Lung (tissue), 12 donors: ENCODE data around the gene TBK1. TPM values are rescaled to one million over a fixed set of nuclear protein-coding genes. Genes with fewer than 3 reads are reported as not detected.

ENCODE experiments used
- ATAC-seq: fragments of 200-7000 bp; cut with Tn5 transposase; one replicate; pipeline ENCODE4 v1.9.1; 2020; ENCODE audit warnings: moderate number of reproducible peaks; ENCODE audit not compliant: insufficient read depth, low FRiP score
- DNase-seq, 3 donors: peaks; one replicate each; pipeline ENCODE4 v3.0.0-alpha.2; 2013 to 2017
- H3K27ac ChIP-seq, 2 donors: one replicate each; pipeline ENCODE4 v1.5.1; 2013; ENCODE audit warnings: mild to moderate bottlenecking in 2 of 2, moderate library complexity in 2 of 2, control low read depth in 1 of 2, inconsistent platforms in 1 of 2, low read depth in 1 of 2, low read length in 1 of 2
- H3K27me3 ChIP-seq, 3 donors: one replicate each; pipeline ENCODE4 v1.5.1; 2013; ENCODE audit warnings: low read length in 2 of 3; ENCODE audit not compliant: control insufficient read depth in 3 of 3, insufficient read depth in 3 of 3
- H3K36me3 ChIP-seq, 4 donors: one replicate each; pipeline ENCODE4 v1.5.1; 2013; ENCODE audit warnings: low read length in 4 of 4, mild to moderate bottlenecking in 1 of 4, moderate library complexity in 1 of 4; ENCODE audit not compliant: control insufficient read depth in 4 of 4, insufficient read depth in 4 of 4
- H3K4me1 ChIP-seq, 5 donors: one replicate each; pipeline ENCODE4 v1.5.1; 2013; ENCODE audit warnings: low read length in 5 of 5, mild to moderate bottlenecking in 2 of 5, moderate library complexity in 1 of 5; ENCODE audit not compliant: control insufficient read depth in 5 of 5, insufficient read depth in 5 of 5
- H3K4me3 ChIP-seq: one replicate; pipeline ENCODE4 v1.5.1; 2013; ENCODE audit warnings: mild to moderate bottlenecking, control low read depth, moderate library complexity
- H3K9ac ChIP-seq, 2 donors: one replicate each; pipeline ENCODE4 v1.5.1; 2013; ENCODE audit warnings: low read length in 2 of 2, control low read depth in 1 of 2; ENCODE audit not compliant: insufficient read depth in 1 of 2
- H3K9me3 ChIP-seq, 4 donors: one replicate each; pipeline ENCODE4 v1.5.1; 2013; ENCODE audit warnings: low read length in 3 of 4, mild to moderate bottlenecking in 1 of 4, moderate library complexity in 1 of 4; ENCODE audit not compliant: control insufficient read depth in 4 of 4, insufficient read depth in 3 of 4
- CTCF ChIP-seq: IDR thresholded peaks from 2 replicates; pipeline ENCODE4 v1.5.1; 2012; ENCODE audit warnings: mild to moderate bottlenecking; ENCODE audit errors: control extremely low read depth, extremely low read depth
- WGBS, 2 donors: extraction: QIAGEN DNeasy Blood & Tissue Kit; methylation state at CpG; one replicate each; pipeline ENCODE4 v1.1.7; 2013; 5-methylcytosine and 5-hydroxymethylcytosine counted together
- polyA plus RNA-seq, 2 donors: library from polyadenylated mRNA; stranded (reverse); fragments of 200-250 nt; gene quantifications; one replicate each; pipeline ENCODE4 v1.2.1, GENCODE V29; 2013
- total RNA-seq, 2 donors: library from RNA; depleted of rRNA in 1 of 2; stranded (reverse); fragments of >200 nt in 1 of 2; gene quantifications; one replicate each; pipeline ENCODE4 v1.2.1, GENCODE V29; 2014 to 2021
- donor health status: control.
- donor health status: control.
- donor health status: Bipolar disorder and iron deficiency.
- donor health status: healthy.
- donor health status: DM: yes; HTN: yes; CAD: no.

TBK1 gene
- total and polyA plus RNA-seq, 4 donors = 14.5 to 50.1 (median 18.7) TPM

GRCh38 chr12:64506955-64507354 lies 55.0 kb downstream of the TBK1 start:
- no peaks in the 10 kb centered on the region for H3K4me1 ChIP-seq
- H3K36me3 ChIP-seq = no peaks in the 10 kb centered on the region

GRCh38 chr12:64510667-64511066 lies 58.7 kb downstream of the TBK1 start:
- DNase-seq (peak in 1 of 3 donors; percentile 19), ATAC-seq (no peak)
- Histone ChIP-seq H3K9ac (no peak overlapping the region), H3K27ac (no peak overlapping the region), H3K4me1 (no peaks in the 10 kb centered on the region), H3K36me3 (no peaks in the 10 kb centered on the region), H3K9me3 (no peaks in the 10 kb centered on the region), H3K4me3 (no peak overlapping the region), H3K27me3 (no peaks in the 10 kb centered on the region)
- 75 to 79% methylated on average over 1 of the region's 1 CpG for WGBS, 2 donors
- TF ChIP-seq CTCF = no peak

More at GRCh38 chr12:64506955-64507354, 55.0 kb downstream of the TBK1 start:
- H3K27ac ChIP-seq = no peak overlapping the region
- no peaks in the 10 kb centered on the region for H3K27me3 ChIP-seq
- ATAC-seq (no peak), DNase-seq (no peak)
- no peak overlapping the region for H3K9ac ChIP-seq
- 97 to 99% methylated on average over 4 of the region's 4 CpGs for WGBS, 2 donors
- H3K4me3 ChIP-seq = no peak overlapping the region
- H3K9me3 ChIP-seq = no peaks in the 10 kb centered on the region
- TF ChIP-seq CTCF = no peak

- DNase-seq = no peak
- WGBS, 2 donors = 89 to 90% methylated on average over 5 of the region's 5 CpGs
- Histone ChIP-seq H3K4me1 (no peaks in the 10 kb centered on the region), H3K9ac (no peak overlapping the region), H3K27ac (no peak overlapping the region), H3K4me3 (no peak overlapping the region), H3K27me3 (no peaks in the 10 kb centered on the region), H3K9me3 (no peaks in the 10 kb centered on the region), H3K36me3 (no peaks in the 10 kb centered on the region)
- TF ChIP-seq CTCF = no peak
- ATAC-seq = no peak
These were observed 66.5 kb downstream of the TBK1 start for GRCh38 chr12:64518396-64518795.

- no peak overlapping the region for H3K9ac ChIP-seq
- no peak for TF ChIP-seq CTCF
- no peak overlapping the region for H3K27ac ChIP-seq
- H3K27me3 ChIP-seq = no peaks in the 10 kb centered on the region
- DNase-seq (no peak), ATAC-seq (no peak)
- no peaks in the 10 kb centered on the region for H3K9me3 ChIP-seq
- H3K36me3 ChIP-seq = no peaks in the 10 kb centered on the region
- WGBS, 2 donors = 79% methylated on average over 3 of the region's 3 CpGs
- H3K4me1 ChIP-seq = no peaks in the 10 kb centered on the region
- H3K4me3 ChIP-seq = no peak overlapping the region
These were observed 69.9 kb downstream of the TBK1 start for GRCh38 chr12:64521833-64522232.
